Colon (tissue), 2 donors: Measurements from ENCODE around the gene TMEM255A.
"Not testable (repeated sequence)": the region's sequence is repeated elsewhere in the genome, so short reads cannot be mapped to it uniquely, and the experiment has no call there.

Source experiments
- FAIRE-seq: peaks from 2 replicates; lab custom pipeline; 2012; peaks lifted over from hg19 to GRCh38; lab: Jason Lieb, UNC
- donor health status: control.
- donor health status: control.

The TMEM255A gene

DNA sequence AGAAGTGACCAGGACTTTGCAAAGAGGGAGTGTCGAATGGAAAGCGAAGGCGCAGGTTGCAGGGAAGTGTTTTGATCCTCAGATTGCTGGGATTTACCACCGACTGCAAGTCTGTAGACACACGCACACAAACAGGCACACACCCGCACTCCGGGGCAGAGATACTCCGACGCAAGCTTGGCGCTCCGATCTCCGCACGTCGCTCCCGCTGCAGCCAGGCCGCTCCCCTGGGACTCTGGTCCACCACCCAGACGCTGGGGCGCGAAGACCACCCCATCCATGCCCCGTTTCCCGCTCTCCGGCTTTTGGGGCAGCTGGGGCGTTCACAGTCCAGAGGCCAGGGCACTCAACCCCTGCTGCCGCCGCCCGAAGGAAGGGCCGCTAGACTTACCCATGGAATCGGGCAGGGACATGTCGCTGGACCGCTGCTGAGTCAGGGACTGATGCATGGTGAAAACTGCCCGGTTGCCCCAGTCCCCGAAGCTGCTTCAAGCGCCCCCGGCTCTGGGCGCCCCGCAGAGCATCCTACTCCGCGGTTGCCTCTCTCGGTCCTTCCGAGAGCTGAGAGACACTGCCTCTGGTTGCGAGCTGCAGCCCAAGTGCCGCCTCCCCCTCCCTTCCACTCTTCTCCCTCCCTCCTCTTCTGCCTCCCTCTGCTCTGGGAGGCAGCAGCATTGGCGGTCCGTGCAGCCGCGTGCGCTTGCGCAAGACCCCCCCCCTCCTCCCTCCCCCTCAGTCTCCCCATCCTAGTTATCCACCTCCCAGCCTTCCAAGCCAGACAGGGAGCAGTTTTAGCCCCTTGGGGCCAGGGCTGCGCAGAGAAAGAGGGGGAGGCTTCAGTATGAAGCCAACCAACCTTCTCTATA, at the start of gene TMEM255A:
Gene TMEM255A (minus strand): TSS at position 601 of the 866 bp plus-strand sequence. CDS start 152 bp downstream, at position 449.
- no peak for FAIRE-seq

- FAIRE-seq, result no peak
Measured at GRCh38 chrX:120358737-120359456, 47.6 kb upstream of the TMEM255A start.

DNA sequence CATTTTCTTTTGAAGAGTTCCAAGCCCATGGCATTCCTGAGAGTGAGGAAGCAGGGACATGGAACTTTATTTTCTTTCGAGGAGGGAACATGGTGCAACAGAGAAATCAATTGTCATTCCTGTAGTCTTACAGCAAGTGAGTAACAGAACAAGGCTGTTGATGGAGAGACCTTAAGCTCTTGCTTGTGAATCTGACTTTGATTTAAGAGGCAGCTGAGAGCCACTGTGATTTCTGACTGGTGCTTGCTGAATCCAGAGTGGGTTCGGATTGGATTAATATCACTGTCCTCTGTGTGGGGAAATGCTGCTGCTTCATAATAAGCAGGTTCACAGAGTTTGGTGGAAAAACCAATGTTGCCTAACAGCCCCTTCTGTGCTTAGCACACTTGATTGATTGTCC, 45.9 kb upstream of the TMEM255A start:
- FAIRE-seq, result no peak

DNA sequence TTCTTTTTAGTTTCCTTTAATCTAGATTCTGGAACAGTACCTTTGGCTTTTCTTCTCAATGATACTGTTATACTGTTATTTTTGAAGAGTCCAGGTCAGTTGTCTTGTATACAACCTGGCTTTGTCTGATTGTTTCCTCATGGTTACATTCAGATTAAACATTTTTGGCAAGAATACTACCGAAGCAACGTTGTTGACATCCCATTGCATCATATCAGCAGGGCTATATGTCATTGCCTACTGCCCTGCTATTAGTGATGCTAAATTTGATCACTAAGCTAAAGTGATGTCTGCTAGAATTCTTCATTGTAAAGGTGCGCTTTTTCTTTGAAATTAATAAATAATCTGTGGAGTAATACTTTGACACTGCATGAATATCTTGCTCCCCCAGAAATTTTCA, 44.8 kb upstream of the TMEM255A start:
- no peak for FAIRE-seq

GRCh38 chrX:120350450-120351138, 39.3 kb upstream of the TMEM255A start:
- peak; percentile 10 for FAIRE-seq

DNA sequence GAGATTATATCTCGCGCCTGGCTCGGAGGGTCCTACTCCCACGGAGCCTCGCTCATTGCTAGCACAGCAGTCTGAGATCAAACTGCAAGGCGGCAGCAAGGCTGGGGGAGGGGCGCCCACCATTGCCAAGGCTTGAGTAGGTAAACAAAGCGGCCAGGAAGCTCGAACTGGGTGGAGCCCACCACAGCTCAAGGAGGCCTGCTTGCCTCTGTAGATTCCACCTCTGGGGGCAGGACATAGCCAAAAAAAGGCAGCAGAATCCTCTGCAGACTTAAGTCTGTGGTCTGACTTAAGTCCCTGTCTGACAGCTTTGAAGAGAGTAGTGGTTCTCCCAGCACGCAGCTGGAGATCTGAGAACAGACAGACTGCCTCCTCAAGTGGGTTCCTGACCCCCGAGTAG, 33.3 kb upstream of the TMEM255A start:
- FAIRE-seq, result not testable (repeated sequence)

- FAIRE-seq, result no peak
Measured at GRCh38 chrX:120336899-120337298, 25.6 kb upstream of the TMEM255A start.

GRCh38 chrX:120335289-120335688, 24.0 kb upstream of the TMEM255A start:
- FAIRE-seq, result no peak

DNA sequence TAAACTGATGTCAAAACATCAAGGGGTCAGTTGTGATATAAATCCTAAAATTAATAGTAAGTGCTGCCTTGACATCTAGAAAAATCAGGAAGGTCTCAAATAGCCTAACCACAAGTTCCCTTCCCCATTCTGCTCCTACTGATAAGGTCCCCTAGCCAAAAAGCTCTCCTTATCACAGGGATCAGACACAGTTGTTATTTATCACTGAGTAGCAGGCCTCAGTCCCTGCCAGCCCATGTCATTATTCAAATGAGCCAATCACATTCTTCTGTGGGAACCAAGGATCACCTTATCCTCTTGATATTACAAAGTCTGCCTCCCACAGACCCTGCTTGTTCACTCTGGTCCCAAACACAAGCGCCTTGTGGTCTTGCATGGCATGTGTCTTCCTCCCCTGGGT, 23.3 kb upstream of the TMEM255A start:
- FAIRE-seq, result no peak

DNA sequence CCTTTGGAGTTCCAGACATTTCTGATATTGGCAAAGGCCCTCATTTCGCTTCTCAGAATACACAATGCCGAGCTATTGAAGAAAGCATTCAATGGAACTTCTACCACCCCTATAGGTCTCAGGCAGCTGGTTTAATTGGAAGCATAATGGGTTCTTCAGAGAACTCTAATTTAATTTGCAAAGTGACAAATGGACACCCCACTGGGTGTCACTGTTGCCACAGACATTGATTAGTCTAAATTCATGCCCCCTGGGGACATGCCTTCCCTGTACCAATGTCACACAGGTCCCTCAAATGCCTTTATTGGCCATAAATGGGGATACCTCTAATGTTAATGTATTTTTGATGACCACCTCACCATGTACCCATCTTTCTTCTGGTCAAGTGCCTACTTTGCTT, 22.9 kb upstream of the TMEM255A start:
- FAIRE-seq, result no peak

DNA sequence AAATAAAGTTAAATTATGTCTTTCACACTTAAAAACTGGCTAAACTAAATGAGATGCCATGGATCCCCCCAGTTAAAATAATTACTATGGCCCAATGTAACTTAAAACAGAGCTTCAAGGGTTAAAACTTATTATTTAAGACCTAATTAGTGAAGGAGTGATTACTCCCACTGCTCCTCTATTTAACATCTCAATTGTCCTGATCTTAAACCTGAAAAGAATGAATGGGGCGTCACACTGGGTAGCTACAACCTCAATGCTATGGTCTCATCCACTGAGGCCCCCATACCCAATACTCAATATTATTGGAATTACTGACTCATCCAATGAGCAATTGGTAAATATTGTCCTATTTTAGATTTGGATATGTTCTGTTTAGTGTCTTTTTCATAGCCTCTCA, 21.1 kb upstream of the TMEM255A start:
- no peak for FAIRE-seq

- no peak for FAIRE-seq
Measured at GRCh38 chrX:120331116-120331515, 19.9 kb upstream of the TMEM255A start.

- no peak for FAIRE-seq
Measured at GRCh38 chrX:120321520-120322281, 10.4 kb upstream of the TMEM255A start.

GRCh38 chrX:120318411-120318810, 7.2 kb upstream of the TMEM255A start:
- FAIRE-seq, result no peak

DNA sequence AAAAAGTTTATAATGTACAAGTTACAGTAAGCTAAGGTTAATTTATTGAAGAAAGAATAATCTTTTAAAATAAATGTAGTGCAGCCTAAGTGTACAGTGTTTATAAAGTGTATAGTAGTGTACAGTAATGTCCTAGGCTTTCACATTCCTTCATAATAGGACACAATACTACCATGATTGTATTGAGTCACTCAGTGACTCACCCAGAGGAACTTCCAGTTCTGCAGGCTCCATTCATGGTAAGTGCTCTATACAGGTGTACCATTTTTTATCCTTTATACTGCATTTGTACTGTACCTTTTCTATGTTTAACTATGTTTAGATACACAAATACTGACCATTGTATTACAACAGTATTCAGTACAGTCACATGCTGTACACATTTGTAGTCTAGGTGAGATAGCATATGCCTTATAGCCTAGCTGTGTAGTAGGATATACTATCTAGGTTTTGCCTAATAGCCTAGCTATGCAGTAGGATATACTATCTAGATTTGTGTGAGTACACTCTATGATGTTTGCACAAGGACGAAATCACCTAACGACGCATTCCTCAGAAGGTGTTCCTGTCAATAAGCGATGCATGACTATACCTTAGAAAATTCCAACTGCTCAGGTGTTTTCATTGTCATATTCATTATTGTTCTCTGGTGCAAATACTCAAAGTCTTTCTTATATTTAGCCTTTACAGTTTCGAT, 5.5 kb upstream of the TMEM255A start:
- peak; percentile 65 for FAIRE-seq

- FAIRE-seq, result peak; percentile 36
Measured at GRCh38 chrX:120315776-120316175, 4.5 kb upstream of the TMEM255A start.

DNA sequence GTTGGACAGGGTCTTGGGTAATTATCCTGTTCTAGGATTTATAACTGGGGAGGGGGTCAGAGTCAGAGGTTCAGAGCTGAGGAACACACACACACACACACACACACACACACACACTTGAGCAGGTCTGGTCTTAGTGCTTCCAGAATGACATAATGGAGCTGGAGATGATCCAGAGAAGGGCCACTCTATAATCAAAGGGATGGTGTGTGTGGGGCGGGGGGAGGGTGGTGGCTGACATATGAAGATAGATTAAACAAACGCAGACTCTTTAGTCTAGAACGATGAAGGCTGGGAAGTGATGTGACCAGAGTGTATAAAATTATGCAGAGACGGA, 434 bp upstream of the TMEM255A start:
- FAIRE-seq, result no peak

- no peak for FAIRE-seq
Measured at GRCh38 chrX:120309873-120310705, 1.2 kb downstream of the TMEM255A start.

DNA sequence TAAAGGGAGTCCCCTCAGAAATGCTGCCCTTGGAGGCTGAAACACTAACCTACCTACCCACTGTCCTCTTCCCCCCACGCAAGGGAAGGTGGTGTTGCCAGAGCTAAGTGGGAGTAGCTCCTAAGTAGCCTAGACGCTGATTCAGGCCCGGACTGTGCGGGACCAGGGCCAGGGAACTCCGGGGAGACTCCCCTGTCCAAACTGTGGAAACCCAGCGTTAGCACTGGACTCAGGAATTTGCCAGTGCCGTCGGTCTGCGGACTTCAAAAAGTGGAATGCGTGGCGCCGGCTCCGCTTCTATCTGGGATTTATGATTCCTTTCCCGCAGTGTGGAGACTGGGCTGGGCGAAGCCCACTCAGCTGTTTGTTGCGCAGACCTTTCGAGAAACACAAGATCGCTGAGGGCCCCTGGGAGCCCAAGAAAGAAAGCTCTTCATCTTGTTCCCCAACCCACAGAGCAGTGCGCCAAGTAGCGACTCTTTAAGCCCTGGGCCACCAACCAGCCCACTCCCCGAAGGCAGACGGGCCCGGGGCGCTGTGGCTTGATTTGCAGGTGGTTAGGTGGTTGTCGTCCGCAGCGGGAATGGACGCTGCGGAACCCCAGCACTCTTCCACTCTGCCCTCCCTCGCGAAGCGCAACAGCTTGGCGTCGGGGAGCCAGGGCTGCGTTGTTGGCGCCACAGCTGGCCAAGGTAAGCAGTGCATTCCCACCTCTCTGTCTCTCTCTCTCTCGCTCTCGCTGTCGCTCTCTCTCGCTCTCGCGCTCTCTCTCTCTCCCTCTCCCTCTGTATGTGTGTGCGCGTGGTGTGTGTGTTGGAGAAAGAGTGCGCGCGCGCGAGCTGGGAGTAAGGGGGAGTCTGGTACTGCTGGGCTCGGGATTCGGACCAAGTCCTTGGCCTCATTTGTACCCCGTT, 2.0 kb downstream of the TMEM255A start:
- no peak for FAIRE-seq

DNA sequence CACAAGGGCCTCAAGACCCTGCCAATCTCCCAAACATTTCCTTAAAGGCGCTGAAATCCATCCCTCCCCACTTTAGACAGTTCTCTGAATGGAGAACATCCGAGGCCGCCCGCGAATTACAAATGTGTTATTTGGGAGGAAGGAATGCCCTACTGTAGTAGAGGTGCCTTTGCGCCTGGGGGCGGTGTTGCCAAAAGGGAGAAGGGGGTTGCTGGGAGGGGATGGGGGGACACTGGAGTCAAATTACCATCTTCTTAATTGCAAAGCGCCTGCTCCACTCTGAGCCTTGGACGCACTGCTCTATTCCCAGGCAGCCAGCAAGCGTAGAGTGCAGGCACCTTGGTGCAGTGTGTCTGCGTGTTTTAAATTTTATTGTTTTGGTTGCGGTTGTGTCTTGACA, 2.7 kb downstream of the TMEM255A start:
- FAIRE-seq, result no peak
